K562 (cell line): Measurements from ENCODE around the gene NTRK3. TPM values are rescaled to one million over a fixed set of nuclear protein-coding genes. Genes with fewer than 3 reads are reported as not detected.

Experiments
- CSDE1 ChIP-seq, 2 experiments: fragments of 450-650 bp; IDR thresholded peaks; 2 replicates each; pipeline ENCODE4 v1.6.1; 2016; ENCODE audit warnings: mild to moderate bottlenecking in 1 of 2
- FOXA1 ChIP-seq: fragments of 450-650 bp; IDR thresholded peaks from 2 replicates; pipeline ENCODE4 v1.6.1; 2016; ENCODE audit warnings: mild to moderate bottlenecking, borderline replicate concordance
- STAT5B ChIP-seq: fragments of 250-450 bp; sonication (Bioruptor Pico); IDR thresholded peaks from 2 replicates; pipeline ENCODE4 v1.8.0; 2021; ENCODE audit warnings: mild to moderate bottlenecking, inconsistent platforms
- TCFL5 ChIP-seq: fragments of 250-450 bp; sonication (Bioruptor Pico); conservative IDR thresholded peaks from 2 replicates; pipeline ENCODE4 v1.6.1; 2021; ENCODE audit warnings: mild to moderate bottlenecking, moderate library complexity, matching md5 sums
- TGIF2 ChIP-seq: sonication (generic); formaldehyde crosslinking; IDR thresholded peaks from 2 replicates; pipeline ENCODE4 v1.8.1; 2022; ENCODE audit warnings: mild to moderate bottlenecking, missing genetic modification reagents, moderate library complexity
- ZNF583 ChIP-seq: fragments of 250-450 bp; sonication (Bioruptor Pico); IDR thresholded peaks from 2 replicates; pipeline ENCODE4 v1.4.0; 2020
- polyA plus RNA-seq, 8 experiments: library from polyadenylated mRNA; depleted of rRNA in 4 of 8; stranded (reverse) in 5 of 8; unstranded in 3 of 8; fragments of >200 nt; fragmentation: Nextera tagmentation in 2 of 8; fragmentation: Illumina TruSeq in 1 of 8; extraction: Ambion mirVana in 2 of 8; extraction: Trizol in 1 of 8; gene quantifications; 2 replicates each; pipeline versions ENCODE4 v1.2.1 to v1.2.3, GENCODE V29; 2011 to 2014; ENCODE audit warnings: inconsistent platforms in 1 of 8, missing spikeins in 1 of 8
- total RNA-seq, 7 experiments: library from RNA; depleted of rRNA in 6 of 7; stranded (reverse); fragments of >200 nt in 6 of 7; fragmentation: Illumina TruSeq in 2 of 7; extraction: Trizol in 2 of 7; gene quantifications; 2 replicates each; pipeline versions ENCODE4 v1.2.1 to v1.2.3, GENCODE V29; 2011 to 2021; ENCODE audit warnings: low replicate concordance in 1 of 7
- TF ChIP-seq, protein P1 (sequence below): fragments of 200-600 bp; sonication (generic); IDR thresholded peaks from one replicate; pipeline ENCODE4 v1.6.1; 2012; ENCODE audit warnings: mild to moderate bottlenecking, low read depth, low read length, inconsistent platforms
- TF ChIP-seq, protein P2 (sequence below): fragments of 450-650 bp; IDR thresholded peaks from 2 replicates; pipeline ENCODE4 v1.6.1; 2016
- TF ChIP-seq, protein P3 (sequence below): sonication (generic); formaldehyde crosslinking; IDR thresholded peaks from 2 replicates; pipeline ENCODE4 v1.8.0; 2022; ENCODE audit warnings: mild to moderate bottlenecking, missing genetic modification reagents

The NTRK3 gene
- total and polyA plus RNA-seq, 9 of the 15 experiments (the other 6 are each of a cell fraction or from before 2014, with no cell fraction given) = 0.11 to 0.13 TPM; not detected in 7

DNA sequence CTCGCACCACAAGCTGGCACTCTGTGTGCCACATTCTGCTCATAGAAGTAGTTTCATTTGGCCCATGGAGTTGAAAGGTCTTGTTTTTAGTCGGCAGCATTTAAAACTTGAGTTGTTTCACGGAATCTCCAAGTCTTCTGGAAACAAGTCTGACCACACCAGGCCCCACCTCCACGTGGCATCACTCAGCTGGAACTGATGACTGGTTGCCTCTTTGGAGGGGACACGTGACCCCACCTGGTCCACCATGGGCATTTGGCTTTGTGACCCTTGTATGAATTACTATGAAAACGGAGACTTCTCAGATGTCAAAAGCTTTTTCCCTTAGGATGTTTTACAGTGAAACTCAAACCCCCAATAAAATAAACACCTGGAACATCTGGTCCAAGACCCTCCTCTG, 74.9 kb downstream of the NTRK3 start (continued):
- TF ChIP-seq, protein P1, sequence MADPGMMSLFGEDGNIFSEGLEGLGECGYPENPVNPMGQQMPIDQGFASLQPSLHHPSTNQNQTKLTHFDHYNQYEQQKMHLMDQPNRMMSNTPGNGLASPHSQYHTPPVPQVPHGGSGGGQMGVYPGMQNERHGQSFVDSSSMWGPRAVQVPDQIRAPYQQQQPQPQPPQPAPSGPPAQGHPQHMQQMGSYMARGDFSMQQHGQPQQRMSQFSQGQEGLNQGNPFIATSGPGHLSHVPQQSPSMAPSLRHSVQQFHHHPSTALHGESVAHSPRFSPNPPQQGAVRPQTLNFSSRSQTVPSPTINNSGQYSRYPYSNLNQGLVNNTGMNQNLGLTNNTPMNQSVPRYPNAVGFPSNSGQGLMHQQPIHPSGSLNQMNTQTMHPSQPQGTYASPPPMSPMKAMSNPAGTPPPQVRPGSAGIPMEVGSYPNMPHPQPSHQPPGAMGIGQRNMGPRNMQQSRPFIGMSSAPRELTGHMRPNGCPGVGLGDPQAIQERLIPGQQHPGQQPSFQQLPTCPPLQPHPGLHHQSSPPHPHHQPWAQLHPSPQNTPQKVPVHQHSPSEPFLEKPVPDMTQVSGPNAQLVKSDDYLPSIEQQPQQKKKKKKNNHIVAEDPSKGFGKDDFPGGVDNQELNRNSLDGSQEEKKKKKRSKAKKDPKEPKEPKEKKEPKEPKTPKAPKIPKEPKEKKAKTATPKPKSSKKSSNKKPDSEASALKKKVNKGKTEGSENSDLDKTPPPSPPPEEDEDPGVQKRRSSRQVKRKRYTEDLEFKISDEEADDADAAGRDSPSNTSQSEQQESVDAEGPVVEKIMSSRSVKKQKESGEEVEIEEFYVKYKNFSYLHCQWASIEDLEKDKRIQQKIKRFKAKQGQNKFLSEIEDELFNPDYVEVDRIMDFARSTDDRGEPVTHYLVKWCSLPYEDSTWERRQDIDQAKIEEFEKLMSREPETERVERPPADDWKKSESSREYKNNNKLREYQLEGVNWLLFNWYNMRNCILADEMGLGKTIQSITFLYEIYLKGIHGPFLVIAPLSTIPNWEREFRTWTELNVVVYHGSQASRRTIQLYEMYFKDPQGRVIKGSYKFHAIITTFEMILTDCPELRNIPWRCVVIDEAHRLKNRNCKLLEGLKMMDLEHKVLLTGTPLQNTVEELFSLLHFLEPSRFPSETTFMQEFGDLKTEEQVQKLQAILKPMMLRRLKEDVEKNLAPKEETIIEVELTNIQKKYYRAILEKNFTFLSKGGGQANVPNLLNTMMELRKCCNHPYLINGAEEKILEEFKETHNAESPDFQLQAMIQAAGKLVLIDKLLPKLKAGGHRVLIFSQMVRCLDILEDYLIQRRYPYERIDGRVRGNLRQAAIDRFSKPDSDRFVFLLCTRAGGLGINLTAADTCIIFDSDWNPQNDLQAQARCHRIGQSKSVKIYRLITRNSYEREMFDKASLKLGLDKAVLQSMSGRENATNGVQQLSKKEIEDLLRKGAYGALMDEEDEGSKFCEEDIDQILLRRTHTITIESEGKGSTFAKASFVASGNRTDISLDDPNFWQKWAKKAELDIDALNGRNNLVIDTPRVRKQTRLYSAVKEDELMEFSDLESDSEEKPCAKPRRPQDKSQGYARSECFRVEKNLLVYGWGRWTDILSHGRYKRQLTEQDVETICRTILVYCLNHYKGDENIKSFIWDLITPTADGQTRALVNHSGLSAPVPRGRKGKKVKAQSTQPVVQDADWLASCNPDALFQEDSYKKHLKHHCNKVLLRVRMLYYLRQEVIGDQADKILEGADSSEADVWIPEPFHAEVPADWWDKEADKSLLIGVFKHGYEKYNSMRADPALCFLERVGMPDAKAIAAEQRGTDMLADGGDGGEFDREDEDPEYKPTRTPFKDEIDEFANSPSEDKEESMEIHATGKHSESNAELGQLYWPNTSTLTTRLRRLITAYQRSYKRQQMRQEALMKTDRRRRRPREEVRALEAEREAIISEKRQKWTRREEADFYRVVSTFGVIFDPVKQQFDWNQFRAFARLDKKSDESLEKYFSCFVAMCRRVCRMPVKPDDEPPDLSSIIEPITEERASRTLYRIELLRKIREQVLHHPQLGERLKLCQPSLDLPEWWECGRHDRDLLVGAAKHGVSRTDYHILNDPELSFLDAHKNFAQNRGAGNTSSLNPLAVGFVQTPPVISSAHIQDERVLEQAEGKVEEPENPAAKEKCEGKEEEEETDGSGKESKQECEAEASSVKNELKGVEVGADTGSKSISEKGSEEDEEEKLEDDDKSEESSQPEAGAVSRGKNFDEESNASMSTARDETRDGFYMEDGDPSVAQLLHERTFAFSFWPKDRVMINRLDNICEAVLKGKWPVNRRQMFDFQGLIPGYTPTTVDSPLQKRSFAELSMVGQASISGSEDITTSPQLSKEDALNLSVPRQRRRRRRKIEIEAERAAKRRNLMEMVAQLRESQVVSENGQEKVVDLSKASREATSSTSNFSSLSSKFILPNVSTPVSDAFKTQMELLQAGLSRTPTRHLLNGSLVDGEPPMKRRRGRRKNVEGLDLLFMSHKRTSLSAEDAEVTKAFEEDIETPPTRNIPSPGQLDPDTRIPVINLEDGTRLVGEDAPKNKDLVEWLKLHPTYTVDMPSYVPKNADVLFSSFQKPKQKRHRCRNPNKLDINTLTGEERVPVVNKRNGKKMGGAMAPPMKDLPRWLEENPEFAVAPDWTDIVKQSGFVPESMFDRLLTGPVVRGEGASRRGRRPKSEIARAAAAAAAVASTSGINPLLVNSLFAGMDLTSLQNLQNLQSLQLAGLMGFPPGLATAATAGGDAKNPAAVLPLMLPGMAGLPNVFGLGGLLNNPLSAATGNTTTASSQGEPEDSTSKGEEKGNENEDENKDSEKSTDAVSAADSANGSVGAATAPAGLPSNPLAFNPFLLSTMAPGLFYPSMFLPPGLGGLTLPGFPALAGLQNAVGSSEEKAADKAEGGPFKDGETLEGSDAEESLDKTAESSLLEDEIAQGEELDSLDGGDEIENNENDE = no peak
- TF ChIP-seq TCFL5 (CRISPR knock-in tag) (no peak), FOXA1 (no peak), CSDE1 (IDR thresholded peaks at IDR 0.05) (no peak), TGIF2 (CRISPR knock-in tag) (no peak), STAT5B (CRISPR knock-in tag) (no peak), ZNF583 (CRISPR knock-in tag) (no peak)
- TF ChIP-seq, protein P2, sequence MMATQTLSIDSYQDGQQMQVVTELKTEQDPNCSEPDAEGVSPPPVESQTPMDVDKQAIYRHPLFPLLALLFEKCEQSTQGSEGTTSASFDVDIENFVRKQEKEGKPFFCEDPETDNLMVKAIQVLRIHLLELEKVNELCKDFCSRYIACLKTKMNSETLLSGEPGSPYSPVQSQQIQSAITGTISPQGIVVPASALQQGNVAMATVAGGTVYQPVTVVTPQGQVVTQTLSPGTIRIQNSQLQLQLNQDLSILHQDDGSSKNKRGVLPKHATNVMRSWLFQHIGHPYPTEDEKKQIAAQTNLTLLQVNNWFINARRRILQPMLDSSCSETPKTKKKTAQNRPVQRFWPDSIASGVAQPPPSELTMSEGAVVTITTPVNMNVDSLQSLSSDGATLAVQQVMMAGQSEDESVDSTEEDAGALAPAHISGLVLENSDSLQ = no peak
- TF ChIP-seq, protein P3, sequence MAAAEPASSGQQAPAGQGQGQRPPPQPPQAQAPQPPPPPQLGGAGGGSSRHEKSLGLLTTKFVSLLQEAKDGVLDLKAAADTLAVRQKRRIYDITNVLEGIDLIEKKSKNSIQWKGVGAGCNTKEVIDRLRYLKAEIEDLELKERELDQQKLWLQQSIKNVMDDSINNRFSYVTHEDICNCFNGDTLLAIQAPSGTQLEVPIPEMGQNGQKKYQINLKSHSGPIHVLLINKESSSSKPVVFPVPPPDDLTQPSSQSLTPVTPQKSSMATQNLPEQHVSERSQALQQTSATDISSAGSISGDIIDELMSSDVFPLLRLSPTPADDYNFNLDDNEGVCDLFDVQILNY (CRISPR knock-in tag) = no peak
